ENCODE measurements around the gene AP1S3. TPM values are rescaled to one million over a fixed set of nuclear protein-coding genes. Genes with fewer than 3 reads are reported as not detected.
"Not testable (repeated sequence)": the region's sequence is repeated elsewhere in the genome, so short reads cannot be mapped to it uniquely, and the experiment has no call there.

The AP1S3 gene
- total RNA-seq, 4 donors from 2014 or later = 0.80 to 6.4 (median 1.7) TPM

GRCh38 chr2:223789423-223789822 is 48.0 kb downstream of the AP1S3 start:
- 95 to 96% methylated on average over 6 of the region's 6 CpGs for WGBS, 2 donors
- TF ChIP-seq CTCF (IDR thresholded peaks at IDR 0.05) = no peak
- no peak for TF ChIP-seq POLR2A (IDR thresholded peaks at IDR 0.05)

GRCh38 chr2:223788826-223789225 is 48.6 kb downstream of the AP1S3 start:
- DNase-seq (ENCODE audit: low spot score in 2 of 2) = no peak
- intact Hi-C loops (cut with DNase I; ENCODE audit: low total_unique reads) = no loop called here
- no peak overlapping the region for H3K4me3 ChIP-seq (ENCODE audit: low read depth, poor library complexity, severe bottlenecking)
- TF ChIP-seq CTCF (IDR thresholded peaks at IDR 0.05) (no peak), POLR2A (IDR thresholded peaks at IDR 0.05) (no peak)

More at GRCh38 chr2:223789423-223789822, 48.0 kb downstream of the AP1S3 start:
- no peak for DNase-seq (ENCODE audit: low spot score in 2 of 2)
- intact Hi-C loops (cut with DNase I; ENCODE audit: low total_unique reads) = no loop called here
- H3K4me3 ChIP-seq (ENCODE audit: low read depth, poor library complexity, severe bottlenecking) = no peak overlapping the region

- 95 to 96% methylated on average over 10 of the region's 10 CpGs for WGBS, 2 donors
- intact Hi-C loops (cut with DNase I; ENCODE audit: low total_unique reads); DNase-seq (ENCODE audit: low spot score in 2 of 2); H3K4me3 ChIP-seq (ENCODE audit: low read depth, poor library complexity, severe bottlenecking): not testable (repeated sequence)
These were observed 49.3 kb downstream of the AP1S3 start for GRCh38 chr2:223788106-223788505.

- 93% methylated on average over 2 of the region's 2 CpGs for WGBS, 2 donors
- DNase-seq (ENCODE audit: low spot score in 2 of 2) = no peak
- TF ChIP-seq CTCF (IDR thresholded peaks at IDR 0.05) = no peak
- TF ChIP-seq POLR2A (IDR thresholded peaks at IDR 0.05) = no peak
- intact Hi-C loops (cut with DNase I; ENCODE audit: low total_unique reads) = no loop called here
- H3K4me3 ChIP-seq (ENCODE audit: low read depth, poor library complexity, severe bottlenecking) = no peak overlapping the region
These were observed 50.0 kb downstream of the AP1S3 start for GRCh38 chr2:223787358-223787757.

GRCh38 chr2:223786943-223787342 is 50.4 kb downstream of the AP1S3 start:
- H3K4me3 ChIP-seq (ENCODE audit: low read depth, poor library complexity, severe bottlenecking) = no peak overlapping the region
- no peak for DNase-seq (ENCODE audit: low spot score in 2 of 2)
- 87 to 88% methylated on average over 4 of the region's 4 CpGs for WGBS, 2 donors
- TF ChIP-seq CTCF (IDR thresholded peaks at IDR 0.05) (no peak), POLR2A (IDR thresholded peaks at IDR 0.05) (no peak)
- intact Hi-C loops (cut with DNase I; ENCODE audit: low total_unique reads) = no loop called here

GRCh38 chr2:223786236-223786635 is 51.1 kb downstream of the AP1S3 start:
- no peak for TF ChIP-seq POLR2A (IDR thresholded peaks at IDR 0.05)
- TF ChIP-seq CTCF (IDR thresholded peaks at IDR 0.05) = no peak
- intact Hi-C loops (cut with DNase I; ENCODE audit: low total_unique reads) = no loop called here
- no peak overlapping the region for H3K4me3 ChIP-seq (ENCODE audit: low read depth, poor library complexity, severe bottlenecking)
- 61 to 69% methylated on average over 5 of the region's 5 CpGs for WGBS, 2 donors
- no peak for DNase-seq (ENCODE audit: low spot score in 2 of 2)

Measured in lower leg skin (tissue), 4 donors.